Suprapubic skin (tissue), 4 donors: ENCODE data around the gene ALOX15. TPM values are rescaled to one million over a fixed set of nuclear protein-coding genes. Genes with fewer than 3 reads are reported as not detected.
A peak's percentile ranks its signal among the peaks of the same experiment; 100 is the strongest.
"Not testable (repeated sequence)": the region's sequence is repeated elsewhere in the genome, so short reads cannot be mapped to it uniquely, and the experiment has no call there.

ENCODE experiments used
- DNase-seq, 2 donors: peaks; one replicate each; pipeline ENCODE4 v3.0.0-alpha.2; 2019; ENCODE audit warnings: low spot score in 2 of 2
- H3K27ac ChIP-seq: fragments of 200-600 bp; sonication (generic); one replicate; pipeline ENCODE4 v1.5.1; 2019
- H3K27me3 ChIP-seq: fragments of 200-600 bp; sonication (generic); one replicate; pipeline ENCODE4 v1.5.1; 2019
- H3K36me3 ChIP-seq: fragments of 200-600 bp; sonication (generic); one replicate; pipeline ENCODE4 v1.5.1; 2019
- H3K4me1 ChIP-seq: fragments of 200-600 bp; sonication (generic); one replicate; pipeline ENCODE4 v1.5.1; 2019
- H3K4me3 ChIP-seq: fragments of 200-600 bp; sonication (generic); one replicate; pipeline ENCODE4 v1.5.1; 2019; ENCODE audit warnings: mild to moderate bottlenecking
- H3K9me3 ChIP-seq: fragments of 200-600 bp; sonication (generic); one replicate; pipeline ENCODE4 v1.5.1; 2019
- CTCF ChIP-seq, 2 donors: fragments of 200-600 bp in 1 of 2; fragments of 450-650 bp in 1 of 2; sonication (generic) in 1 of 2; IDR thresholded peaks; one replicate each; pipeline ENCODE4 v1.5.1; 2016 to 2019; ENCODE audit warnings: antibody characterized with exemption in 2 of 2, mild to moderate bottlenecking in 1 of 2, moderate library complexity in 1 of 2
- EP300 ChIP-seq: sonication (generic); formaldehyde crosslinking; IDR thresholded peaks from one replicate; pipeline ENCODE4 v1.6.1; 2017; ENCODE audit warnings: antibody characterized with exemption
- POLR2A ChIP-seq, 2 donors: fragments of 450-650 bp; IDR thresholded peaks; one replicate each; pipeline ENCODE4 v1.6.1; 2017; ENCODE audit warnings: antibody characterized with exemption in 2 of 2, mild to moderate bottlenecking in 2 of 2, moderate library complexity in 2 of 2
- POLR2AphosphoS5 ChIP-seq, 3 donors: sonication (generic); formaldehyde crosslinking; IDR thresholded peaks; one replicate each; pipeline ENCODE4 v1.6.1; 2017; ENCODE audit warnings: antibody characterized with exemption in 3 of 3
- WGBS: methylation state at CpG from one replicate; pipeline ENCODE4 v1.1.5; 2018; 5-methylcytosine and 5-hydroxymethylcytosine counted together
- total RNA-seq, 4 donors: library from RNA; depleted of rRNA; stranded (reverse); fragments of >200 nt; gene quantifications; one replicate each; pipeline ENCODE4 v1.1.0, GENCODE V29; 2016

The ALOX15 gene
- total RNA-seq, 4 donors from 2014 or later, result 0.15 to 1.5 (median 0.36) TPM

- no peak for TF ChIP-seq POLR2A (IDR thresholded peaks at IDR 0.05)
- TF ChIP-seq CTCF (IDR thresholded peaks at IDR 0.05), result no peak
- TF ChIP-seq POLR2AphosphoS5 (IDR thresholded peaks at IDR 0.05), result no peak
- TF ChIP-seq EP300, result no peak
- no peak overlapping the region for H3K27ac ChIP-seq
- no peaks in the 10 kb centered on the region for H3K36me3 ChIP-seq
- WGBS, result 90% methylated on average over 7 of the region's 7 CpGs
- H3K4me3 ChIP-seq, result no peak overlapping the region
- H3K27me3 ChIP-seq, result peaks cover 4% of the 10 kb centered on the region
- H3K4me1 ChIP-seq, result peaks cover 8% of the 10 kb centered on the region
- no peaks in the 10 kb centered on the region for H3K9me3 ChIP-seq
- DNase-seq, result no peak
Observed at GRCh38 chr17:4594406-4594805, 47.1 kb downstream of the ALOX15 start.

DNA sequence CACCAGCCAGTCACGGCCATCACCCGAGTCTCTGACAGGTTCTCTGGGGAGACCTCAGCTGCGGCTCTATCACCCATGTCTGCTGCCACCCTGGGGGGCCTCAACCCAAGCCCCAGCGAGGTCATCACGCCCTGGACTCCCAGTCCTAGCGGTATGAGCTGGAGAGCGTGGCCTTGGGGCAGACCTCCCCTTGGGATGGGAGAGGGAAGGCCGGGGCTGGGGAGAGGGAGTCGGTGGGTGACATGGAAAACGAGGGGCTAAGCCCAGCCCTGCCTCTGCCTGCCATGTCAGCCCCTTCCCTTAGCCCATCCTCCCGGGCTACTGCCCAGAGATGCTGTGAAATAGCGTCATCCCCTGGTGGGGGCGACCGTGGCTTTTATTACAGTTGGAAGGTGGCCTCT lies 48.5 kb downstream of the ALOX15 start:
- Histone ChIP-seq H3K36me3 (no peaks in the 10 kb centered on the region), H3K4me3 (no peak overlapping the region), H3K27ac (no peak overlapping the region), H3K27me3 (no peaks in the 10 kb centered on the region), H3K4me1 (no peaks in the 10 kb centered on the region), H3K9me3 (no peaks in the 10 kb centered on the region)
- DNase-seq, result no peak
- WGBS, result 72% methylated on average over 5 of the region's 14 CpGs
- TF ChIP-seq CTCF (IDR thresholded peaks at IDR 0.05), result no peak
- TF ChIP-seq POLR2AphosphoS5 (IDR thresholded peaks at IDR 0.05), result no peak
- no peak for TF ChIP-seq EP300
- no peak for TF ChIP-seq POLR2A (IDR thresholded peaks at IDR 0.05)

GRCh38 chr17:4592240-4593005 lies 49.1 kb downstream of the ALOX15 start:
- Histone ChIP-seq H3K9me3 (no peaks in the 10 kb centered on the region), H3K36me3 (no peaks in the 10 kb centered on the region), H3K4me3 (no peak overlapping the region), H3K27ac (no peak overlapping the region), H3K4me1 (no peaks in the 10 kb centered on the region), H3K27me3 (no peaks in the 10 kb centered on the region)
- no peak for DNase-seq
- 88% methylated on average over 9 of the region's 11 CpGs for WGBS
- TF ChIP-seq POLR2A (IDR thresholded peaks at IDR 0.05) (no peak), EP300 (no peak)

DNA sequence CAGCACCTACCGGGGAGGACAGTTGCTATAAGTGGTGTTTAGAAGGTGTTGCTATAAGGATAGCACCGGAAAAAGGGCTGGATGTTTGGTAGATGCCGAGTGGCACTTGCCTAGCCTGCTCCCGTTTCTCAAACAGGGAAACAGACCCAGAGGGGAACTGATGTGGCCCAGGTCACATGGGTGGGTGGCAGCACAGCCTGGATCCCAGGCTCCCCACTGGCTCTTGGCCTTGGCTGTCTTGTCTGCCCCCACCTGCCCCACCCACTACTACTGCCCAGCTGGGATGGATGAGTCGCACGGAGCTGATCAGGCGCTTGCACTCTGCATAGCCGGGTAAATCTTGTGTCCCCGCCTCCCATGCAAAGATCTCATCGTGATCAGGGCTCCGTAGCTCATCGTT lies 49.9 kb downstream of the ALOX15 start:
- no peak for DNase-seq
- Histone ChIP-seq H3K4me3 (no peak overlapping the region), H3K4me1 (no peaks in the 10 kb centered on the region), H3K27me3 (no peaks in the 10 kb centered on the region), H3K36me3 (no peaks in the 10 kb centered on the region), H3K27ac (no peak overlapping the region), H3K9me3 (no peaks in the 10 kb centered on the region)
- TF ChIP-seq CTCF (IDR thresholded peaks at IDR 0.05), result no peak
- TF ChIP-seq POLR2A (IDR thresholded peaks at IDR 0.05), result no peak
- no peak for TF ChIP-seq EP300
- TF ChIP-seq POLR2AphosphoS5 (IDR thresholded peaks at IDR 0.05), result no peak
- WGBS, result 53% methylated on average over 7 of the region's 12 CpGs

DNA sequence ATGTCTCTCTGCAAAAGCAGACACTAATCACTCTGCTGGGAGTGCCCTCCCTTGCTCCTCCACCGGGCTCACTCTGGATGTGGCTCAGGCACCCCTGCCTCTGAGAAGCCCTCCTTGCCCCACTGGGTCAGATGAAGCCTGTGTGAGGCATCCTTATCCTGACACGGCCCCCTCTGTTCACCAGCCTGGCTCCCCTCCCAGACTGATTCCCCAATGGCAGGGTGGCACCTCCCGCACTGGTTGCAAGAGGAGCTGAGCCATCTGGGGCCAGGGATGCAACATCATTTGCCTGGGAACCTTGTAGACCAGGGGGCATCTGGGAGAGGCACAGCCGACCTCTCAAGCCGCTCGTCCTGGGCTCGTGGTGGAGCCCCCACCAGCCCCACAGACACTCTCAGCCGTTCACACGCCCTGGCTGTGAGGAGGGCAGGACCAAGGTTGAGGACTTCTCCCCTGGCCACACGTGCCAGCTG lies 50.5 kb downstream of the ALOX15 start:
- no peak overlapping the region for H3K27ac ChIP-seq
- WGBS, result no CpG with 5 or more reads among the region's 10 CpGs

DNA sequence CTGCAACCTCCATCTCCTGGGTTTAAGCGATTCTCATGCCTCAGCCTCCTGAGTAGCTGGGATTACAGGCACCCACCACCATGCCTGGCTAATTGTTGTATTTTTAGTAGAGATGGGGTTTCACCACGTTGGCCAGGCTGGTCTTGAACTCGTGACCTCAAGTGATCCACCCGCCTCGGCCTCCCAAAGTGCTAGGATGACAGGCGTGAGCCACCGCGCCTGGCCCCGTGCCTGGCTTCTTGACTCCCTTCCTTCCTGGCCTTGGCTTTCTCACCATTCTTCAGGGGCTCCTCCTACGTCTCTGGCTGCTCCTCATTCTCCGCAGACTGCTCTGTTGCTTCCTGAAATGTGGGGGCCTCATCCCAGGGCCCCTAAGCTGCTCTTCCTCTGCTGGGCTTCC lies 51.4 kb downstream of the ALOX15 start:
- not testable (repeated sequence) for H3K27me3 ChIP-seq, H3K4me3 ChIP-seq, H3K36me3 ChIP-seq, H3K27ac ChIP-seq, H3K4me1 ChIP-seq, H3K9me3 ChIP-seq, DNase-seq
- 77% methylated on average over 10 of the region's 11 CpGs for WGBS

More for the DNA sequence above, 50.5 kb downstream of the ALOX15 start:
- Histone ChIP-seq H3K36me3 (no peaks in the 10 kb centered on the region), H3K27me3 (no peaks in the 10 kb centered on the region), H3K9me3 (no peaks in the 10 kb centered on the region), H3K4me1 (no peaks in the 10 kb centered on the region), H3K4me3 (no peak overlapping the region)
- DNase-seq, result peak in 1 of 2 donors; percentile 52
- no peak for TF ChIP-seq POLR2AphosphoS5 (IDR thresholded peaks at IDR 0.05)
- no peak for TF ChIP-seq POLR2A (IDR thresholded peaks at IDR 0.05)
- no peak for TF ChIP-seq EP300
- TF ChIP-seq CTCF (IDR thresholded peaks at IDR 0.05), result no peak
